Choroid plexus epithelial cell (primary cell): Measurements from ENCODE around the gene MRRF.

ENCODE experiments used
- DNase-seq: peaks from one replicate; pipeline ENCODE4 v3.0.0-alpha.2; 2010; ENCODE audit warnings: low read depth
- H3K4me3 ChIP-seq: 2 replicates; pipeline ENCODE4 v1.5.1; 2011; ENCODE audit warnings: low read depth, mild to moderate bottlenecking, control low read depth, low read length, moderate library complexity
- CTCF ChIP-seq: conservative IDR thresholded peaks from 2 replicates; pipeline ENCODE4 v1.5.1; 2011; ENCODE audit warnings: low read depth, mild to moderate bottlenecking, control low read depth, inconsistent platforms, low read length, moderate library complexity

MRRF gene

GRCh38 chr9:122367065-122367464 is 102.4 kb downstream of the MRRF start:
- TF ChIP-seq CTCF, result no peak
- DNase-seq, result no peak
- no peak overlapping the region for H3K4me3 ChIP-seq

GRCh38 chr9:122367774-122368460 is 103.2 kb downstream of the MRRF start:
- H3K4me3 ChIP-seq, result no peak overlapping the region
- no peak for DNase-seq
- TF ChIP-seq CTCF, result no peak

GRCh38 chr9:122368642-122369041 is 104.0 kb downstream of the MRRF start:
- no peak overlapping the region for H3K4me3 ChIP-seq
- no peak for DNase-seq
- TF ChIP-seq CTCF, result no peak

- no peak for DNase-seq
- TF ChIP-seq CTCF, result no peak
- H3K4me3 ChIP-seq, result no peak overlapping the region
Measured at GRCh38 chr9:122370303-122370702, 105.6 kb downstream of the MRRF start.

GRCh38 chr9:122370869-122371755 is 106.4 kb downstream of the MRRF start, which contains the start of gene PTGS1:
PTGS1 (plus strand) TSS chr9:122371024; CDS start chr9:122371085, 61 bp downstream.
- peak within 1 kb of the TSS; percentile 45 for H3K4me3 ChIP-seq
- no peak for DNase-seq
- TF ChIP-seq CTCF, result no peak

- TF ChIP-seq CTCF, result no peak
- DNase-seq, result no peak
- no peak overlapping the region for H3K4me3 ChIP-seq
Measured at GRCh38 chr9:122371846-122372245, 107.2 kb downstream of the MRRF start.
